Lung microvascular endothelial cell (primary cell): ENCODE measurements around the gene AKT1S1. TPM values are rescaled to one million over a fixed set of nuclear protein-coding genes. Genes with fewer than 3 reads are reported as not detected.

Experiments used
- DNase-seq, 2 donors: peaks; one replicate each; pipeline versions ENCODE4 v3.0.0 to v3.0.0-alpha.2; 2010; ENCODE audit warnings: low read depth in 2 of 2
- total RNA-seq: library from RNA; depleted of rRNA; stranded (reverse); fragments of >200 nt; gene quantifications from 2 replicates; pipeline ENCODE4 v1.2.1, GENCODE V29; 2014

Gene AKT1S1
- total RNA-seq, 1 donor from 2014 or later = 8.1 TPM

DNA sequence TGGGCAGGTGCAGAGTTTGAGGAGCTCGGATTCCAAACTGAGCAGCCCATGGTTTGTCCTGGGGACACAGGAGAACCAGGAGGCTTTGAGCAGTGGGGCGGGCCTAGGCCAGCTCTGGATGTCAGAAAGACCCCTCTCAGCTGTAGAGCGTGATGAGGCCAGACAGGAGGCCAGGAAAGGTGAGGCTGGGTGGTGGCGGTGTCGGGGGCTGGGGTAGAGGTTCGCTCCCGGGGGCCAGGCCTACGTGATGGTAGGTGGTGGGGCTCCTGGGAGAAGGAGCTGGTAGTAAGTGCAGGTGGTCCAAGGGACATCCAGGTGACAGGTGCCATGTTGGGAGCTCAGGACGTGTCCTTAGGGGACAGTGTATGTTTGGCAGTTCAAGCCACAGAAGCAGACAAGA is 39.7 kb downstream of the AKT1S1 start:
- no peak for DNase-seq

DNA sequence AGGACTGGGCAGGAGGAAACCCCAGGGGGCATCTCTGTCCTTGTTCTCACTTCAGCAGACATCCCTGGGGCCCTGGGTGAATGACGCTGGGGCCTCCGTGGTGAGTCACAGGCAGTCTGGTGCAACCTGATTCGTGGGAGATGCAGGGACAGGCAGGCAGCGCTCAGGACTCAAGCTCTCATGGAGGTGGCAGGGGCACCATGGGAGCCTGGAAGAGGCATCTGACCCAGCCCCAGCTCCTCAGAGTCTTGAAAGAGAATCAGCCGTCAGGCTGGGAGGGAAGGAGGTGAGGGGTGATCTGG is 40.2 kb downstream of the AKT1S1 start:
- DNase-seq = no peak

DNA sequence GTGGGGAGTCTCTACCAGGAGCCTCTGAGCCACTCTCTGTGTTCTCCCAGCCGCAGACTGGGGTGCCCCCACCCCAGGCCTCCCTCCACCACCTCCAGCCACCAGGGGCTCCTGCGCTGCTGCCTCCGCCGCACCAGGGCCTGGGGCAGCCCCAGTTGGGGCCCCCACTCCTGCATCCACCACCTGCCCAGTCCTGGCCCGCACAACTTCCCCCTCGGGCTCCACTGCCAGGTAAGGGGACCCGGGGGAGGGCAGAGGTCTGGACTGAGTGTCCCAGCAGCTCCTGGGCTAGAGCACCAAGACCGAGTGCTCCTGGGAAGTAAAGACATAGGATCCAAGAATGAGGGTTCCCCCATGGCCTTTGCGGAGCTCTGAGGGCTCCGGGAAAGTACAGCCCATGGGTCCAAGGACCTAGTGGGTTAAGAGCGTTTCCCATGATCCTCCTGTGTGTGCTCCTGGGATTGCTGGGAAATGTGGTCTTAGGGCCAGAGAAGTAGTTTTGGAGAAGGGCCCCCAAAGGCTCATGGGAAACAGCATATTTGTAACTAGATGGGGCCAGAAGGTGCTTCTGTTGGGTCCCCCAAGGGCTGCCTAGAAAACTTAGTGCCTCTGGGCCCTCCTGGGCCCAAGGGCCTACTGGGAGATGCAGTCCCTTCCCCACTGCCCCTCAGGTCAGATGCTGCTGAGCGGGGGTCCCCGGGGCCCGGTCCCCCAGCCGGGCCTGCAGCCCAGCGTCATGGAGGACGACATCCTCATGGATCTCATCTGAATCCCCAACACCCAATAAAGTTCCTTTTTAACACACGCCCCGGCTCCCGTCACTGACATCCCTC is 40.8 kb downstream of the AKT1S1 start:
- no peak for DNase-seq

DNA sequence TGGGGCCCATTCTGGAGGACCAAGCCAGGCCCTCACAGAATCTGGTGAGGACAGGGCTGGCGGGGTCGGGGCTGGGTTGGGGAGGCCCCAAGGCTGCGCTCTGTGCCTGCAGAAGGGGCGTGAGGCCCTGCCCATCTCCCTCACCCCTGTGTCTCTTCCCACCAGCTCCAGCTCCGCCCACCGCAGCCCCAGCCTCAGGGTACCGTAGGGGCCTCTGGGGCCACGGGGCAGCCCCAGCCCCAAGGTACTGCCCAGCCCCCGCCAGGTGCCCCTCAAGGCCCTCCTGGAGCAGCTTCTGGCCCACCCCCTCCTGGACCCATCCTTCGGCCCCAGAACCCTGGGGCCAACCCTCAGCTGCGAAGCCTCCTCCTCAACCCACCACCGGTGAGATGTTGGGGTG is 41.6 kb downstream of the AKT1S1 start:
- DNase-seq = no peak

DNA sequence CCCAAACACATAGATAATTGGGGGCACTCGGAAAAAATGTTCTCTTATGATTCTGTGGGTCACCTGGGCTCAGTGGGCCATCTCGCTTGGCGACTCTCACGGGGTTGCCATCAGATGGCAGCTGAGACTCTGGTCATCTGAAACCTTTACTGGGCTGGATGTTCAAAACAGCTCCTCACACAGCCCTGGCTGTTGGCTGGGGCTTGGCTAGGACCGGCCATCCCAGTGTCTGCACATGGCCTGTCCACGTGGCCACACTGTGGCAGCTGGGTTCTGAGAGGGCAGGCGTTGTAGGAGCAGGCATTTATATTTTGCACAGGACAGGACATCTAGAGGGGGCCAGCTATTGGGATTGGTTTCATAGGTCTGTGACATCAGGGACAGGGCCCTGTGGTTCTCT is 43.6 kb downstream of the AKT1S1 start:
- no peak for DNase-seq

DNA sequence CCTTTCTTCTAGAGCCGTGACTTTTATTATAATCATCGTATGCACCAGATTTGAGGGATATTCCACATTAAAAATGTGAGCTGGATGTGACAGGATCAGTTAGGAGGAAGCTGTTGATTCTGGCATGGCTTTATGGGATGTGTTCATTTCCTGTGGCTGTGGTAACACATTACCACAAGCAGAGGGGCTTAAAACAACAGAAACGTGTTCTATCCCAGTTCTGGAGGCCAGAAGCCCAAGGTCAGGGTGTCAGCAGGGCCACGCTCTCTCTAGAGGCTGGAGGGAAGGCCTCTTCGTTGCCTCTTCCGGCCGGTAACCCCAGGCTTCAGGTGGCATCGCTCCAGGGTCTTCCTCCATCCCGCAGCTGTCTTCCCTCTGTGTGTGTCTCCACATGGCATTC is 44.6 kb downstream of the AKT1S1 start:
- DNase-seq = peak; percentile 36 to 92

DNA sequence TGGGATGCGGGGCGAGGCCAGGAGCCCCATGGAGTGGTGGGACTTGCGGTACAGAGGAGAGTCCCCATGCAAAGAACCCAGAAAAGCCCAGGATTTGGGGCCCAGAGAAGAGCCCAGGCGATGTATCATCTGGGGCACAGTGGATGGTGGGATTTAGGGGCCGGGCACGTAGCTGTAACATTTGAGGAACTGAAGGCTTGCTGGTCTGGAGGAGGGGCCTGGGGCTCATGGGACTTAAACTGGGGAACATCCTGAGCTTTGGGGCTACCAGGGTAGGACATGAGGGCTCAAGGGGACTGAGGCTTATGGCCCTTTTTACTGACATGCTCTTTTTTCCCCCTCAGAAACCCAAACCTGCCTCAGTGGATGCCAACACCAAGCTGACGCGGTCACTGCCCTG is 45.6 kb downstream of the AKT1S1 start:
- DNase-seq = no peak

DNA sequence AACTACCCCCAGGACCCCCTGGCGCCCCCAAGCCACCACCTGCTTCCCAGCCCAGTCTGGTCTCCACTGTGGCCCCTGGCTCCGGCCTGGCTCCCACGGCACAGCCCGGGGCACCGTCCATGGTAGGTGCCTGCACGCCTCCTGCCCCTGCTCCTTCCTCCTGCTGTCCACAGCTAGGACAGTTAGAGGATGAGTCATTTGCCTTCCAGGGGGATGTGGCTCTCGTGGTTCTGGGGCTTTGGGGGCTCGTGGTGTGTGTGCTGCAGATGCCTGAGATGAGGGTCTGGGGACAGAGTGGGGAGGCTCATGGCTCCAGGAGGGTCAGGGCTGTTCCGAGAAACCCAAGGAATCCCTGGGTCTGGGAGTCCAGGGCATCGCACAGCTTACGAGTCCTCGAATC is 46.4 kb downstream of the AKT1S1 start:
- no peak for DNase-seq

DNA sequence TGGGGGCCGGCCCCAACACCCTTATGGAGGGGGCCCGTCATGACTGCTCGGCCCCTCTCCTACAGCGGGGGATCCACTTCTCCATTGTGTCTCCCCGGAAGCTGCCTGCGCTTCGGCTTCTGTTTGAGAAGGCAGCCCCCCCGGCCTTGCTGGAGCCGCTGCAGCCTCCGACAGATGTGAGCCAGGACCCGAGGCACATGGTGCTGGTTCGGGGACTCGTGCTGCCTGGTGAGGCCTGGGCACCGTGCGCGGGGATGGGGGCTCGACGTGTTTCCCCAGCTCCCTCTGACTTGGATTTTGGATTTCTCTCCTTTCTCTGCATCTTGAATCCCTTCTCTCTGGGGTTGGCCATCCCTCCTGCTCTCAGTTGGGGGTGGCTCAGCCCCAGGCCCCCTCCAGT is 47.4 kb downstream of the AKT1S1 start:
- DNase-seq = no peak

DNA sequence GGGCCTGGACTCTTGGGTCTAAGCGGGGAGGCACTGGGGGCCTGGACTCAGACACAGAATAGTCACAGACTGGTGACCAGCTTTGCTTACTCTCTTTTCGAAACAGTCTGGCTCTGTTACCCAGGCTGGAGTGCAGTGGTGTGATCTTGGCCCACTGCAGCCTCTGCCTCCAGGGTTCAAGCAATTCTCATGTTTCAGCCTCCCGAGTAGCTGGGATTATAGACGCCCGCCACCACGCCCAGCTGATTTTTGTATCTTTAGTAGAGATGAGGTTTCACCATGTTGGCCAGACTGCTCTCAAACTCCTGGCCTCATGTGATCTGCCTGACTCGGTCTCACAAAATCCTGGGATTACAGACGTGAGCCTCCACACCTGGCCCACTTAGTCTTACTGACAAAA is 48.0 kb downstream of the AKT1S1 start:
- DNase-seq = no peak

DNA sequence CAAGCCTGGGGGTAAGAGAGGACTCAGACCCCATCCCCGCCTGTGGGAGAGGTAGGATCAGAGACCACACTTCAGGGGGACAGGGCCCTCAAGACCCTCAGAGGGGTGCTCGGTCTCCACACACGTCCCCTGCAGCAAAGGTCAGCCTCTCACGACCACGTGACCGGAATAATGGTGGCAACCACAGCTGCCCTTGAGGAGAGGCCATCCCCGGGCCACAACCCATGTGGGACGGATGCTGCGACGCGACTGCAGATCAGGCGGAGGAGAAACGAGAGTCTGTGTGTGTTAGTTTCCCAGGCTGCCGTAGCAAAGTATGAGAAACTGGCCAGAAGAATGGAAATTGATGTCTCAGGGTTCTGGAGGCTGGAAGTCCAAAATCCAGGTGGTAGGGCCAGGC is 50.1 kb downstream of the AKT1S1 start:
- DNase-seq = no peak

DNA sequence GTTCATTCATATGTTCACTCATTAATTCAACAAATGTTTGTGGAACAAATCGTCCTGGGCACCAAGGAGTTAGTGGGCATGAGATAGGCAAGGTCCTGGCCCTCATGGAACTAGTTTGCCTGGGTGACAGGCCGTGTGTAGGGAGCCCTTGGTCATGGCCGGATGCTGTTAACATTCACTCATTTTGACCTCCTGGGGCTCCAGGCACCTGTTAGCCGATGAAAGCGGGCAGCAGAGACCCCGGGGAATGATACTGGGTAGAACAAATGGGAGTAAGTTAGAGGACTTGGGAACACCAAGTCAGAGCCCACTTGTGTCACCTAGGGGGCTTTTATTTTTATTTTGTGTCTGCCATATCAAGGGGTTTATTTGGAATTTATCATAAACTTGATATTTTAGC is 52.5 kb downstream of the AKT1S1 start:
- no peak for DNase-seq

DNA sequence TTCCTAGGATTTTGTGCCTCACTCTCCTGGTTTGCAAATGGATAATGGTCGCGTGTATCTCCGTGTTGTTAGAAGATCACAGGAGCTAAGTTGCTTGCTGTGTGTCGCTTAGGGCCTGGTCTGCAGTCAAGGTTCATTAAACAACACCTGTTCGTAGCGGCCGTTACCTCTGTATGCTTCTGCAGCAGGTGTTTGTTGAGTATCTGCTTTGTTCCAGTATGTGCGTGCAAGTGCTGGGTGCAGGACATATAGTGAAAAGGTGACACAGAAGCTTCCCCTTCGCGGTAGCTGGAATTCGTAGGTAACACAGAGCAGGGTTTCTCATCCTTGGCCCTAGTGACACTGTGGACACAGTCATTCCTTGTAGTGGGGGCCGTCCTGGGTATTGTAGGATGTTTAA is 53.7 kb downstream of the AKT1S1 start:
- DNase-seq = no peak

DNA sequence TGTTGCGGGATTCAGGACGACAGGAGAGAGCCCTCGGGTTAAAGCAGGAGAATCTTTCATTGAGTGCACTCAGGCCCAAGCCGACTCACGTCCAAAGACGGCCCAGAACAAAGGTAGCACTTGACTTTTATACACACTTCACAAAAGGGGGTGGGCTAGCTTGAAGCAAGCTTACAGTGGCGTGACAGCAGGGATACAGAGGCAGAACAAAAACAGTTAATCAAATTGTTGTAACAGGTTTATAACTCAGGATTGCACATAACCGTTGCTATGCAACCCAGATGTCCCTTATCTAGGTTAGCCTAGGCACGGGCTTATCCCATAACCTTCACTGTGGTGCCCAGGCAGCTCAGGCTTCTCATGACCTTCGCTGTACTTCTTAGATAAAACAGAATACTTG is 57.0 kb downstream of the AKT1S1 start:
- no peak for DNase-seq

DNA sequence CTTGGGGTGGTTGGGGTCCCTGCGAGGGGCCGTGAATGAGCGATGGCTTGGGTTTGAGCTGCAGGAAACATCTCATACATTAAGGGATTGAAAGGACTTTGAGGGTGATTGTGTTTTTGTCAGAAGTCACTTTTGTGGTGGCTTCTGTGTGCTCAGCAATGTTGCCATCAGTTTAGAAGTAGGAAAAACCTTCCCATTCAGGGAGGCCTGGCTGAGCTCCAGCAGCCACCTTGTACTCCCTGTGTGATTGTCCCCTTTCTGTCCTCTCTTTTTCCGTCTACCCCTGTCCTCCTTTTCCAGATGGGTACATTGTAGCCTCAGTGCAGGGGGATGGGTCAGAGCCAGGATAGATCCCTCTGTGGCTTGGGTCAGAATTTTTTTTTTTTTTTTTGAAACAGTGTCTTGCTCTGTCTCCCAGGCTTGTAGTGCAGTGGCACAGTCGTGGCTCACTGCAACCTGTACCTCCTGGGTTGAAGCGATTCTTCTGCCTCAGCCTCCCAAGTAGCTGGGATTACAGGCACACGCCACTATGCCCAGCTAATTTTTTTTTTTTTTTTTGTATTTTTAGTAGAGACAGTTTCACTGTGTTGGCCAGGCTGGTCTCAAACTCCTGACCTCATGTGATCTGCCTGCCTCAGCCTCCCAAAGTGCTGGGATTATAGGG is 57.6 kb downstream of the AKT1S1 start:
- DNase-seq = peak in 1 of 2 donors; percentile 20

Other genes with a start within 250 kb of the AKT1S1 start
- gene RRAS, start 237.2 kb downstream of the AKT1S1 start, total RNA-seq = 18.1 and 18.3 TPM in 2 replicates
- 5.0 and 6.3 TPM in 2 replicates for gene SCAF1, start 235.1 kb downstream of the AKT1S1 start, total RNA-seq
- 26.8 and 43.1 TPM in 2 replicates for gene IRF3, start 211.5 kb downstream of the AKT1S1 start, total RNA-seq
- gene BCL2L12, start 211.4 kb downstream of the AKT1S1 start, total RNA-seq = 3.4 and 4.8 TPM in 2 replicates
- gene PRMT1, start 200.1 kb downstream of the AKT1S1 start, total RNA-seq = 257 and 308 TPM in 2 replicates
- gene ADM5, start 187.8 kb downstream of the AKT1S1 start, total RNA-seq = 0.22 and 0.40 TPM in 2 replicates
- gene CPT1C, start 186.2 kb downstream of the AKT1S1 start, total RNA-seq = 14.1 and 14.4 TPM in 2 replicates
- gene TSKS, start 114.0 kb downstream of the AKT1S1 start, total RNA-seq = under 0.01 TPM in 2 replicates
- 37.1 and 41.6 TPM in 2 replicates for gene AP2A1, start 110.4 kb downstream of the AKT1S1 start, total RNA-seq
- gene FUZ, start 64.1 kb downstream of the AKT1S1 start, total RNA-seq = 11.6 and 14.3 TPM in 2 replicates
- 7.6 and 9.9 TPM in 2 replicates for gene MED25, start 59.1 kb downstream of the AKT1S1 start, total RNA-seq
- 42.1 and 49.6 TPM in 2 replicates for gene PTOV1, start 26.2 kb downstream of the AKT1S1 start, total RNA-seq
- gene PNKP, start 9.8 kb downstream of the AKT1S1 start, total RNA-seq = 25.5 and 27.4 TPM in 2 replicates
- 6.1 and 8.3 TPM in 2 replicates for gene TBC1D17, start 347 bp upstream of the AKT1S1 start, total RNA-seq
- 0.40 and 1.7 TPM in 2 replicates for gene IL4I1, start 19.5 kb upstream of the AKT1S1 start, total RNA-seq
- 2.4 and 3.4 TPM in 2 replicates for gene ATF5, start 51.9 kb upstream of the AKT1S1 start, total RNA-seq
- 14.4 and 18.1 TPM in 2 replicates for gene NUP62, start 52.1 kb upstream of the AKT1S1 start, total RNA-seq
- gene SIGLEC11, start 83.8 kb upstream of the AKT1S1 start, total RNA-seq = not detected in 2 replicates
- 13.7 and 18.3 TPM in 2 replicates for gene VRK3, start 148.0 kb upstream of the AKT1S1 start, total RNA-seq
- gene ZNF473, start 148.7 kb upstream of the AKT1S1 start, total RNA-seq = 3.7 and 4.6 TPM in 2 replicates